ENCODE results near the gene N4BP2. TPM values are rescaled to one million over a fixed set of nuclear protein-coding genes. Genes with fewer than 3 reads are reported as not detected.
A peak's percentile ranks its signal among the peaks of the same experiment; 100 is the strongest.

Gene N4BP2
- total RNA-seq, 1 experiment from 2014 or later = 5.3 TPM

DNA sequence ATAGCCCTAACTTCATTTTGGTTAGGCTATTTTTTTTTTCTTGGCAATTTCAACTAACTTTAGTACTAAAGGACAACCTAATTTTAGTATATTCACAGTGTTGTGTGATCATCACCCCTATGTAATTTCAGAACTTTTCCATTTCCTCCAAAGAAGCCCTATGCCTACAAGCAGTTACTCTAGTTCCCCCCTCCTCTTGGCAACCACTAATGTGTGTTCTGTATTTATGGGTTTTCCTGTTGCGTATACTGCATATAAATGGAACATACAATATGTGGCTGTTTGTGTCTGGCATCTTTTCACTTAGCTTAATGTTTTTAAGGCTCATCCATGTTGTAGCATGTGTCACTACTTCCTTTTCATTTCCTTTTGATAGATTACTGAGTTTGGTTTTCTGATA is 57.6 kb downstream of the N4BP2 start:
- Mint-ChIP-seq H3K27me3 (ENCODE audit: unreplicated experiment) (no peaks in the 10 kb centered on the region), H3K36me3 (ENCODE audit: insufficient read depth, unreplicated experiment) (no peaks in the 10 kb centered on the region), H3K9me3 (ENCODE audit: low read depth, unreplicated experiment) (no peaks in the 10 kb centered on the region), H3K4me1 (ENCODE audit: low read depth, unreplicated experiment) (no peaks in the 10 kb centered on the region), H3K4me3 (ENCODE audit: low read depth, unreplicated experiment) (no peak overlapping the region), H3K27ac (ENCODE audit: unreplicated experiment) (no peak overlapping the region)
- CTCF ChIA-PET = no interaction called here
- intact Hi-C loops (cut with micrococcal nuclease; ENCODE audit: unreplicated experiment) = no loop called here
- no peak for DNase-seq
- no TSS peak for BruUV-seq (replicated peaks)
- TF ChIP-seq, protein P1, sequence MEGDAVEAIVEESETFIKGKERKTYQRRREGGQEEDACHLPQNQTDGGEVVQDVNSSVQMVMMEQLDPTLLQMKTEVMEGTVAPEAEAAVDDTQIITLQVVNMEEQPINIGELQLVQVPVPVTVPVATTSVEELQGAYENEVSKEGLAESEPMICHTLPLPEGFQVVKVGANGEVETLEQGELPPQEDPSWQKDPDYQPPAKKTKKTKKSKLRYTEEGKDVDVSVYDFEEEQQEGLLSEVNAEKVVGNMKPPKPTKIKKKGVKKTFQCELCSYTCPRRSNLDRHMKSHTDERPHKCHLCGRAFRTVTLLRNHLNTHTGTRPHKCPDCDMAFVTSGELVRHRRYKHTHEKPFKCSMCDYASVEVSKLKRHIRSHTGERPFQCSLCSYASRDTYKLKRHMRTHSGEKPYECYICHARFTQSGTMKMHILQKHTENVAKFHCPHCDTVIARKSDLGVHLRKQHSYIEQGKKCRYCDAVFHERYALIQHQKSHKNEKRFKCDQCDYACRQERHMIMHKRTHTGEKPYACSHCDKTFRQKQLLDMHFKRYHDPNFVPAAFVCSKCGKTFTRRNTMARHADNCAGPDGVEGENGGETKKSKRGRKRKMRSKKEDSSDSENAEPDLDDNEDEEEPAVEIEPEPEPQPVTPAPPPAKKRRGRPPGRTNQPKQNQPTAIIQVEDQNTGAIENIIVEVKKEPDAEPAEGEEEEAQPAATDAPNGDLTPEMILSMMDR (IDR thresholded peaks at IDR 0.05; ENCODE audit: unreplicated experiment) = no peak

DNA sequence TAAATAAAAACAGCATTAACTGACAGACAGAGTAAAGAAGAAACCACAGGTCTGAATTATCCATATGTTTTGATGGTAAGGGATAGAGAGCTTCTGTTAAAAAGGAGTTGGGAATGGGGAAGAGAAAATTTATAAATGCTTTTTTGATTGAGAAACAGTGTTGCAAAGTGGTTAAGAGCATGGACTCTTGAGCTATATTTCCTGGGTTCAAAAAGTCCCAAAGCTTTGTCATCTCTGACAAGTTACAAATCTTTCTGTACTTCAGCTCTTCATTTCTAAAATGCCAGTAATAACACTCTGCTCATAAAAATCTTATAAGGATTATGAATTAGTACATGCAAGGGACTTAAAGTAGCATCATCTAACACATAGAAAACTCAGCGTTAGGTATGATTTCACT is 62.2 kb downstream of the N4BP2 start:
- TF ChIP-seq, protein P1 (IDR thresholded peaks at IDR 0.05; ENCODE audit: unreplicated experiment) = no peak
- no peak overlapping the region for H3K27ac Mint-ChIP-seq (ENCODE audit: unreplicated experiment)
- no peak for DNase-seq
- no peaks in the 10 kb centered on the region for H3K36me3 Mint-ChIP-seq (ENCODE audit: insufficient read depth, unreplicated experiment)
- no peaks in the 10 kb centered on the region for H3K4me1 Mint-ChIP-seq (ENCODE audit: low read depth, unreplicated experiment)
- H3K9me3 Mint-ChIP-seq (ENCODE audit: low read depth, unreplicated experiment) = no peaks in the 10 kb centered on the region
- intact Hi-C loops (cut with micrococcal nuclease; ENCODE audit: unreplicated experiment) = no loop called here
- H3K27me3 Mint-ChIP-seq (ENCODE audit: unreplicated experiment) = no peaks in the 10 kb centered on the region
- no TSS peak for BruUV-seq (replicated peaks)
- CTCF ChIA-PET = no interaction called here
- H3K4me3 Mint-ChIP-seq (ENCODE audit: low read depth, unreplicated experiment) = no peak overlapping the region

DNA sequence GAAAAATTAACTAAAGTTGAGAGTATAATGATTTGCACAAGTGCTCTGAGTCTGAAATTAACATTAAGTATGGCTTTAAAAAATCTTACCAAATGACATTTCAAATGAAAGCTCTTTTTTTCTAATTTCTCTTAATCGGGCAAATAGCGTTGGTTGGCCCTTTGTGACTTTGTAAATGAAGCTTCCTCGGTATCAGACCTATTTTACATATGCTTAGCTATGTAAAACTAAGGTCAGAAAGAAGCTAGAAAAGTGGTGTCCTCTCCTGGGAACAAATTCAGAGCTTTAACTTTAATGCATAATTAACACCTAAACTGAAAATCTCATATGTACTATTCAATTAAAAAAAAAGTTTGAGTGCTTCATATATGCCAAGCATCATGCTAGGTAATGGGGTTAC is 62.7 kb downstream of the N4BP2 start:
- Mint-ChIP-seq H3K9me3 (ENCODE audit: low read depth, unreplicated experiment) (no peaks in the 10 kb centered on the region), H3K27ac (ENCODE audit: unreplicated experiment) (no peak overlapping the region), H3K4me1 (ENCODE audit: low read depth, unreplicated experiment) (no peaks in the 10 kb centered on the region), H3K36me3 (ENCODE audit: insufficient read depth, unreplicated experiment) (no peaks in the 10 kb centered on the region), H3K4me3 (ENCODE audit: low read depth, unreplicated experiment) (no peak overlapping the region), H3K27me3 (ENCODE audit: unreplicated experiment) (no peaks in the 10 kb centered on the region)
- CTCF ChIA-PET = no interaction called here
- BruUV-seq (replicated peaks) = no TSS peak
- TF ChIP-seq, protein P1 (IDR thresholded peaks at IDR 0.05; ENCODE audit: unreplicated experiment) = no peak
- intact Hi-C loops (cut with micrococcal nuclease; ENCODE audit: unreplicated experiment) = no loop called here
- DNase-seq = no peak

DNA sequence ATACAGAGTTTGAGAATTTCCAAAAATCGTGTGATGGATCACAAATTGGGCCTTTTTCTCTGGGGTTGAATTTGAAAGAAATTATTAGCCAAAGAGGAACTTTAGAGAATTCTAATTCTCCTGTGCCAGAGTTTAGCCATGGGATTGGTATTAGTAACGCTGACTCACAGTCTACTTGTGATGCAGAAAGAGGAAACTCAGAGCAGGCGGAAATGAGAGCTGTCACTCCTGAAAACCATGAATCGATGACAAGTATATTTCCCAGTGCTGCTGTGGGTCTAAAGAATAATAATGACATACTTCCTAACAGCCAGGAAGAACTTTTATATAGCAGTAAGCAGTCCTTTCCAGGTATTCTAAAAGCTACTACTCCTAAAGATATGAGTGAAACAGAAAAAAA is 64.9 kb downstream of the N4BP2 start:
- peak; percentile 19 for DNase-seq
- TF ChIP-seq, protein P1 (IDR thresholded peaks at IDR 0.05; ENCODE audit: unreplicated experiment) = no peak
- Mint-ChIP-seq H3K4me1 (ENCODE audit: low read depth, unreplicated experiment) (no peaks in the 10 kb centered on the region), H3K36me3 (ENCODE audit: insufficient read depth, unreplicated experiment) (no peaks in the 10 kb centered on the region), H3K9me3 (ENCODE audit: low read depth, unreplicated experiment) (no peaks in the 10 kb centered on the region), H3K27ac (ENCODE audit: unreplicated experiment) (peak overlapping the region; percentile 33), H3K4me3 (ENCODE audit: low read depth, unreplicated experiment) (no peak overlapping the region), H3K27me3 (ENCODE audit: unreplicated experiment) (no peaks in the 10 kb centered on the region)
- intact Hi-C loops (cut with micrococcal nuclease; ENCODE audit: unreplicated experiment) = no loop called here
- BruUV-seq (replicated peaks) = no TSS peak
- CTCF ChIA-PET = interaction anchor here (0.6 kb wide), 3 partner anchors 110 to 780 kb away, joined by 3 to 4 read pairs (median 4); no protein-coding TSS in a partner anchor
